HCT116 (cell line): ENCODE data around the gene FRY. TPM values are rescaled to one million over a fixed set of nuclear protein-coding genes. Genes with fewer than 3 reads are reported as not detected.

Source experiments
- ATAC-seq: fragments of 200-7000 bp; cut with Tn5 transposase; 2 replicates; pipeline ENCODE4 v1.9.1; 2020; ENCODE audit warnings: mild to moderate bottlenecking, moderate library complexity
- BruUV-seq: library from RNA; stranded (reverse); fragments of 400-500 nt; replicated peaks from 2 replicates; lab custom pipeline; 2021; lab: Mats Ljungman, UMichigan
- CTCF ChIA-PET: fragments of 300-600 bp; sonication (Branson Sonifier 250); formaldehyde crosslinking; loops from one replicate; lab custom pipeline; 2021; ENCODE audit warnings: antibody characterized with exemption; lab: Charles Lee
- POLR2A ChIA-PET: fragments of 300-600, 350-600 bp; sonication (Branson Sonifier 250); formaldehyde crosslinking; loops from one replicate; lab custom pipeline; 2021; ENCODE audit warnings: antibody characterized with exemption; lab: Charles Lee
- RAD21 ChIA-PET, 2 experiments: fragments of 300-600 bp; sonication (Branson Sonifier 250); formaldehyde crosslinking; loops; one replicate each; lab custom pipeline; 2023; ENCODE audit warnings: low total read pairs in 2 of 2; ENCODE audit not compliant: uncharacterized antibody in 2 of 2, unreplicated experiment in 2 of 2, low non-redundant PET in 1 of 2; lab: Charles Lee
- DNase-seq: peaks from one replicate; pipeline ENCODE4 v3.0.0-alpha.2; 2010; ENCODE audit warnings: low read depth, low spot score
- H2AFZ ChIP-seq: fragments of 200-600 bp; shearing (Covaris generic), sonication (generic); 2 replicates; pipeline ENCODE4 v1.6.1; 2017; ENCODE audit warnings: low read depth, mixed run types, mixed read lengths, antibody characterized with exemption, low read length; ENCODE audit not compliant: poor library complexity, severe bottlenecking
- H3K27ac ChIP-seq: 2 replicates; pipeline ENCODE4 v1.5.1; 2012; ENCODE audit warnings: low read depth, low read length
- H3K27me3 ChIP-seq: fragments of 200-600 bp; sonication (generic); 2 replicates; pipeline ENCODE4 v1.6.1; 2016; ENCODE audit warnings: mixed run types, low read length, mixed read lengths; ENCODE audit not compliant: insufficient read depth
- H3K36me3 ChIP-seq, 2 experiments: fragments of 200-500 bp in 1 of 2; fragments of 200-600 bp in 1 of 2; sonication (Bioruptor generic) in 1 of 2; sonication (generic) in 1 of 2; 2 replicates each; pipeline versions ENCODE4 v1.5.1 to v1.6.1; 2014 to 2016; ENCODE audit warnings: low read length in 2 of 2, inconsistent platforms in 1 of 2, mixed read lengths in 1 of 2, mixed run types in 1 of 2; ENCODE audit not compliant: insufficient read depth in 2 of 2, control insufficient read depth in 1 of 2
- H3K4me1 ChIP-seq, 2 experiments: fragments of 200-600 bp in 1 of 2; sonication (generic) in 1 of 2; 2 replicates each; pipeline versions ENCODE4 v1.5.1 to v1.6.1; 2012 to 2017; ENCODE audit warnings: low read length in 2 of 2, inconsistent platforms in 1 of 2, mild to moderate bottlenecking in 1 of 2, mixed read lengths in 1 of 2, mixed run types in 1 of 2, moderate library complexity in 1 of 2; ENCODE audit not compliant: insufficient read depth in 2 of 2, control insufficient read depth in 1 of 2
- H3K4me2 ChIP-seq: fragments of 200-600 bp; sonication (generic); 2 replicates; pipeline ENCODE4 v1.6.1; 2017; ENCODE audit warnings: mixed run types, low read length, mixed read lengths
- H3K4me3 ChIP-seq, 2 experiments: fragments of 200-600 bp in 1 of 2; sonication (generic) in 1 of 2; replicated peaks in 1 of 2; 2 replicates each; pipeline ENCODE4 v1.5.1; 2011 to 2016; ENCODE audit warnings: low read length in 2 of 2, control low read depth in 1 of 2, low read depth in 1 of 2, mild to moderate bottlenecking in 1 of 2, mixed read lengths in 1 of 2, mixed run types in 1 of 2
- H3K79me2 ChIP-seq: fragments of 200-600 bp; sonication (generic); 2 replicates; pipeline ENCODE4 v1.6.1; 2017; ENCODE audit warnings: mild to moderate bottlenecking, mixed run types, low read length, moderate library complexity, mixed read lengths; ENCODE audit not compliant: insufficient read depth
- H3K9ac ChIP-seq: fragments of 200-600 bp; sonication (generic); 2 replicates; pipeline ENCODE4 v1.6.1; 2016; ENCODE audit warnings: low read length, mixed read lengths
- H3K9me2 ChIP-seq: fragments of 200-600 bp; sonication (generic), shearing (Covaris generic); 2 replicates; pipeline ENCODE4 v1.6.1; 2017; ENCODE audit warnings: mixed run types, mild to moderate bottlenecking, moderate library complexity; ENCODE audit not compliant: insufficient read depth
- H3K9me3 ChIP-seq, 2 experiments: fragments of 200-500 bp in 1 of 2; fragments of 200-600 bp in 1 of 2; sonication (Bioruptor generic) in 1 of 2; sonication (generic) in 1 of 2; 2 replicates each; pipeline ENCODE4 v1.6.1; 2014 to 2017; ENCODE audit warnings: low read length in 2 of 2, mixed read lengths in 2 of 2, inconsistent platforms in 1 of 2, low read depth in 1 of 2, mild to moderate bottlenecking in 1 of 2, mixed run types in 1 of 2, moderate library complexity in 1 of 2; ENCODE audit not compliant: control insufficient read depth in 1 of 2, insufficient read depth in 1 of 2
- H4K20me1 ChIP-seq: fragments of 200-600 bp; sonication (generic), shearing (Covaris generic); 2 replicates; pipeline ENCODE4 v1.6.1; 2017; ENCODE audit warnings: mixed run types, mild to moderate bottlenecking, moderate library complexity; ENCODE audit not compliant: insufficient read depth
- EGR1 ChIP-seq: IDR thresholded peaks from 2 replicates; pipeline ENCODE4 v1.6.1; 2012; ENCODE audit warnings: low read depth
- ELF1 ChIP-seq: IDR thresholded peaks from 2 replicates; pipeline ENCODE4 v1.6.1; 2012; ENCODE audit warnings: low read depth, borderline replicate concordance
- EZH2 ChIP-seq: fragments of 200-600 bp; sonication (generic); IDR thresholded peaks from 2 replicates; pipeline ENCODE4 v1.6.1; 2017; ENCODE audit warnings: antibody characterized with exemption, mixed run types
- EZH2phosphoT487 ChIP-seq: fragments of 200-600 bp; IDR thresholded peaks from 2 replicates; pipeline ENCODE4 v1.6.1; 2018; ENCODE audit warnings: antibody characterized with exemption, borderline replicate concordance
- FOSL1 ChIP-seq: IDR thresholded peaks from 2 replicates; pipeline ENCODE4 v1.6.1; 2012; ENCODE audit warnings: low read depth
- POLR2AphosphoS5 ChIP-seq: IDR thresholded peaks from 2 replicates; pipeline ENCODE4 v1.6.1; 2011; ENCODE audit warnings: mild to moderate bottlenecking, low read depth, low read length, moderate library complexity
- RAD21 ChIP-seq: IDR thresholded peaks from 2 replicates; pipeline ENCODE4 v1.6.1; 2012; ENCODE audit warnings: low read depth, mild to moderate bottlenecking
- SIN3A ChIP-seq: IDR thresholded peaks from 2 replicates; pipeline ENCODE4 v1.6.1; 2012; ENCODE audit warnings: low read depth
- SP1 ChIP-seq: IDR thresholded peaks from 2 replicates; pipeline ENCODE4 v1.6.1; 2012; ENCODE audit warnings: low read depth
- SRF ChIP-seq: IDR thresholded peaks from 2 replicates; pipeline ENCODE4 v1.6.1; 2012; ENCODE audit warnings: low read depth
- TCF7L2 ChIP-seq: IDR thresholded peaks from 2 replicates; pipeline ENCODE4 v1.7.0; 2011; ENCODE audit warnings: borderline replicate concordance, inconsistent platforms; ENCODE audit not compliant: insufficient read depth, insufficient read length; ENCODE audit errors: extremely low read depth
- YY1 ChIP-seq: IDR thresholded peaks from 2 replicates; pipeline ENCODE4 v1.6.1; 2011; ENCODE audit warnings: low read length, low read depth, moderate library complexity, mild to moderate bottlenecking; ENCODE audit not compliant: insufficient replicate concordance; ENCODE audit errors: extremely low read depth
- ZBTB33 ChIP-seq: IDR thresholded peaks from 2 replicates; pipeline ENCODE4 v1.6.1; 2011; ENCODE audit warnings: mild to moderate bottlenecking, low read length, moderate library complexity; ENCODE audit not compliant: insufficient replicate concordance; ENCODE audit errors: extremely low read depth
- ZFX ChIP-seq: fragments of 450-650 bp; IDR thresholded peaks from 2 replicates; pipeline ENCODE4 v1.6.1; 2017
- intact Hi-C: fragments of 100-400 bp; cut with micrococcal nuclease; formaldehyde crosslinking; loops from 2 replicates; pipeline ENCODE4 v1.10.0; 2022
- total RNA-seq: library from RNA; stranded (reverse); gene quantifications from one replicate; pipeline ENCODE4 v1.2.1, GENCODE V29; 2021; ENCODE audit not compliant: unreplicated experiment
- TF ChIP-seq, protein P1 (sequence below): IDR thresholded peaks from 2 replicates; pipeline ENCODE4 v1.6.1; 2012; ENCODE audit warnings: low read depth
- TF ChIP-seq, protein P2 (sequence below): IDR thresholded peaks from 2 replicates; pipeline ENCODE4 v1.6.1; 2012
- TF ChIP-seq, protein P3 (sequence below), 3 experiments: fragments of 200-600 bp in 1 of 3; sonication (generic) in 1 of 3; IDR thresholded peaks in 2 of 3; conservative IDR thresholded peaks in 1 of 3; 2 replicates each; pipeline ENCODE4 v1.5.1; 2012 to 2017; ENCODE audit warnings: low read depth in 2 of 3, low read length in 2 of 3, antibody characterized with exemption in 1 of 3, borderline replicate concordance in 1 of 3, control low read depth in 1 of 3, mild to moderate bottlenecking in 1 of 3, mixed read lengths in 1 of 3, mixed run types in 1 of 3, moderate library complexity in 1 of 3; ENCODE audit not compliant: insufficient read depth in 1 of 3
- TF ChIP-seq, protein P4 (sequence below): IDR thresholded peaks from 2 replicates; pipeline ENCODE4 v1.6.1; 2012

The FRY gene
- total RNA-seq, 1 experiment from 2014 or later = 1.4 TPM

DNA sequence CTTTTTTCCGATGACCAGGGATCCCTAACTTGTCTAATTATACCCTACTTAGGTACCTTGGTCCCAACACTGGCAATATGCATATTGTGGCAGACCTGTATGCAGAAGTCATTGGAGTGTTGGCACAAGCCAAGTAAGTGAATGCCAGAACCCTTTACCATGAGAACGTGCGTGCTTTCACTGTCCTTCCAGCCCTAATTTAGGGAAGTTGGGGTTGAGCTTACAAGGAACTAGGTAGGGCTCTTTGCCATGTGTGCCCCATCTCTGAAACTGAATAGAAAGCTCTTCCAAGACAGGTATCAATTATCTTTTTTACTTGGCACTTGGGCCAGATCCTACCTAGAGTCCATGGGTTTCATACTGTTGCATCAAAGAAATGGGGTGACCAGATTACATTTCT is 93.2 kb downstream of the FRY start:
- RAD21 ChIA-PET = no interaction called here
- no peak overlapping the region for H3K4me3 ChIP-seq
- no TSS peak for BruUV-seq

More for the DNA sequence above, 93.2 kb downstream of the FRY start:
- TF ChIP-seq TCF7L2 (no peak), SP1 (no peak), POLR2AphosphoS5 (no peak), FOSL1 (no peak), SIN3A (no peak), SRF (no peak), EGR1 (no peak), EZH2phosphoT487 (no peak), ZBTB33 (no peak), ZFX (no peak), EZH2 (no peak), RAD21 (no peak), ELF1 (no peak), YY1 (no peak)
- TF ChIP-seq, protein P1, sequence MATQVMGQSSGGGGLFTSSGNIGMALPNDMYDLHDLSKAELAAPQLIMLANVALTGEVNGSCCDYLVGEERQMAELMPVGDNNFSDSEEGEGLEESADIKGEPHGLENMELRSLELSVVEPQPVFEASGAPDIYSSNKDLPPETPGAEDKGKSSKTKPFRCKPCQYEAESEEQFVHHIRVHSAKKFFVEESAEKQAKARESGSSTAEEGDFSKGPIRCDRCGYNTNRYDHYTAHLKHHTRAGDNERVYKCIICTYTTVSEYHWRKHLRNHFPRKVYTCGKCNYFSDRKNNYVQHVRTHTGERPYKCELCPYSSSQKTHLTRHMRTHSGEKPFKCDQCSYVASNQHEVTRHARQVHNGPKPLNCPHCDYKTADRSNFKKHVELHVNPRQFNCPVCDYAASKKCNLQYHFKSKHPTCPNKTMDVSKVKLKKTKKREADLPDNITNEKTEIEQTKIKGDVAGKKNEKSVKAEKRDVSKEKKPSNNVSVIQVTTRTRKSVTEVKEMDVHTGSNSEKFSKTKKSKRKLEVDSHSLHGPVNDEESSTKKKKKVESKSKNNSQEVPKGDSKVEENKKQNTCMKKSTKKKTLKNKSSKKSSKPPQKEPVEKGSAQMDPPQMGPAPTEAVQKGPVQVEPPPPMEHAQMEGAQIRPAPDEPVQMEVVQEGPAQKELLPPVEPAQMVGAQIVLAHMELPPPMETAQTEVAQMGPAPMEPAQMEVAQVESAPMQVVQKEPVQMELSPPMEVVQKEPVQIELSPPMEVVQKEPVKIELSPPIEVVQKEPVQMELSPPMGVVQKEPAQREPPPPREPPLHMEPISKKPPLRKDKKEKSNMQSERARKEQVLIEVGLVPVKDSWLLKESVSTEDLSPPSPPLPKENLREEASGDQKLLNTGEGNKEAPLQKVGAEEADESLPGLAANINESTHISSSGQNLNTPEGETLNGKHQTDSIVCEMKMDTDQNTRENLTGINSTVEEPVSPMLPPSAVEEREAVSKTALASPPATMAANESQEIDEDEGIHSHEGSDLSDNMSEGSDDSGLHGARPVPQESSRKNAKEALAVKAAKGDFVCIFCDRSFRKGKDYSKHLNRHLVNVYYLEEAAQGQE = no peak
- TF ChIP-seq, protein P2, sequence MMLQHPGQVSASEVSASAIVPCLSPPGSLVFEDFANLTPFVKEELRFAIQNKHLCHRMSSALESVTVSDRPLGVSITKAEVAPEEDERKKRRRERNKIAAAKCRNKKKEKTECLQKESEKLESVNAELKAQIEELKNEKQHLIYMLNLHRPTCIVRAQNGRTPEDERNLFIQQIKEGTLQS = no peak
- TF ChIP-seq, protein P3, sequence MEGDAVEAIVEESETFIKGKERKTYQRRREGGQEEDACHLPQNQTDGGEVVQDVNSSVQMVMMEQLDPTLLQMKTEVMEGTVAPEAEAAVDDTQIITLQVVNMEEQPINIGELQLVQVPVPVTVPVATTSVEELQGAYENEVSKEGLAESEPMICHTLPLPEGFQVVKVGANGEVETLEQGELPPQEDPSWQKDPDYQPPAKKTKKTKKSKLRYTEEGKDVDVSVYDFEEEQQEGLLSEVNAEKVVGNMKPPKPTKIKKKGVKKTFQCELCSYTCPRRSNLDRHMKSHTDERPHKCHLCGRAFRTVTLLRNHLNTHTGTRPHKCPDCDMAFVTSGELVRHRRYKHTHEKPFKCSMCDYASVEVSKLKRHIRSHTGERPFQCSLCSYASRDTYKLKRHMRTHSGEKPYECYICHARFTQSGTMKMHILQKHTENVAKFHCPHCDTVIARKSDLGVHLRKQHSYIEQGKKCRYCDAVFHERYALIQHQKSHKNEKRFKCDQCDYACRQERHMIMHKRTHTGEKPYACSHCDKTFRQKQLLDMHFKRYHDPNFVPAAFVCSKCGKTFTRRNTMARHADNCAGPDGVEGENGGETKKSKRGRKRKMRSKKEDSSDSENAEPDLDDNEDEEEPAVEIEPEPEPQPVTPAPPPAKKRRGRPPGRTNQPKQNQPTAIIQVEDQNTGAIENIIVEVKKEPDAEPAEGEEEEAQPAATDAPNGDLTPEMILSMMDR (IDR thresholded peaks at IDR 0.05 in 2 of 3, conservative IDR thresholded peaks at IDR 0.05 in 1 of 3; ENCODE audit: borderline replicate concordance in 1 of 3, insufficient read depth in 1 of 3, low read depth in 2 of 3, low read length in 2 of 3) = no peak
- TF ChIP-seq, protein P4, sequence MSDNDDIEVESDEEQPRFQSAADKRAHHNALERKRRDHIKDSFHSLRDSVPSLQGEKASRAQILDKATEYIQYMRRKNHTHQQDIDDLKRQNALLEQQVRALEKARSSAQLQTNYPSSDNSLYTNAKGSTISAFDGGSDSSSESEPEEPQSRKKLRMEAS = no peak
- no peaks in the 10 kb centered on the region for H3K4me1 ChIP-seq
- ChIA-PET CTCF (no interaction called here), POLR2A (no interaction called here)
- no peaks in the 10 kb centered on the region for H4K20me1 ChIP-seq
- H3K79me2 ChIP-seq = no peaks in the 10 kb centered on the region
- no peaks in the 10 kb centered on the region for H3K9me3 ChIP-seq
- H3K4me2 ChIP-seq = no peak overlapping the region
- H3K9me2 ChIP-seq = no peaks in the 10 kb centered on the region
- no peaks in the 10 kb centered on the region for H3K36me3 ChIP-seq
- no peaks in the 10 kb centered on the region for H3K27me3 ChIP-seq
- DNase-seq = no peak
- intact Hi-C loops = no loop called here
- no peak overlapping the region for H3K9ac ChIP-seq
- no peak overlapping the region for H3K27ac ChIP-seq
- H2AFZ ChIP-seq = no peak overlapping the region
- no peak for ATAC-seq
